HepG2 (cell line): ENCODE results near the gene RAD52. TPM values are rescaled to one million over a fixed set of nuclear protein-coding genes. Genes with fewer than 3 reads are reported as not detected.

Source experiments
- ETV6 ChIP-seq: sonication (generic); formaldehyde crosslinking; conservative IDR thresholded peaks from 2 replicates; pipeline ENCODE4 v1.4.0; 2020; ENCODE audit warnings: missing genetic modification reagents
- PAXIP1 ChIP-seq: sonication (generic); formaldehyde crosslinking; conservative IDR thresholded peaks from 2 replicates; pipeline ENCODE4 v1.4.0; 2020; ENCODE audit warnings: mild to moderate bottlenecking, missing genetic modification reagents, moderate library complexity
- TAF15 ChIP-seq: fragments of 200-400 bp; formaldehyde crosslinking; IDR thresholded peaks from one replicate; pipeline ENCODE4 v1.6.1; 2018; ENCODE audit warnings: mild to moderate bottlenecking, low read depth, low read length; ENCODE audit not compliant: poor library complexity, severe bottlenecking
- ZSCAN20 ChIP-seq: sonication (generic); formaldehyde crosslinking; IDR thresholded peaks from 2 replicates; pipeline ENCODE4 v1.4.0; 2020; ENCODE audit warnings: missing genetic modification reagents, mild to moderate bottlenecking, borderline replicate concordance
- polyA plus RNA-seq, 8 experiments: library from polyadenylated mRNA; depleted of rRNA in 3 of 8; stranded (reverse) in 7 of 8; unstranded in 1 of 8; fragments of >200 nt; fragmentation: Illumina TruSeq in 4 of 8; extraction: Trizol in 4 of 8; gene quantifications; 2 replicates each; pipeline versions ENCODE4 v1.2.1 to v1.2.3, GENCODE V29; 2011 to 2016; ENCODE audit warnings: low read depth in 4 of 8, missing spikeins in 1 of 8, mixed read lengths in 1 of 8; ENCODE audit not compliant: insufficient read depth in 1 of 8
- total RNA-seq, 5 experiments: library from RNA; depleted of rRNA; stranded (reverse); fragments of >200 nt; fragmentation: Illumina TruSeq; extraction: Trizol; gene quantifications; 2 replicates each; pipeline ENCODE4 v1.2.3, GENCODE V29; 2016; ENCODE audit warnings: low read depth in 1 of 5
- TF ChIP-seq, protein P1 (sequence below): sonication (generic); formaldehyde crosslinking; IDR thresholded peaks from 2 replicates; pipeline ENCODE4 v1.8.0; 2022; ENCODE audit warnings: missing genetic modification reagents, low read depth, mild to moderate bottlenecking, borderline replicate concordance
- TF ChIP-seq, protein P2 (sequence below): sonication (generic); formaldehyde crosslinking; IDR thresholded peaks from 2 replicates; pipeline ENCODE4 v1.9.0; 2021; ENCODE audit warnings: missing genetic modification reagents, borderline replicate concordance

RAD52 gene
- total and polyA plus RNA-seq, 2 of the 13 experiments (the other 11 are each of a cell fraction or from before 2014, with no cell fraction given) = 14.3 to 19.9 TPM

GRCh38 chr12:931060-931459, 18.4 kb downstream of the RAD52 start (continued):
- TF ChIP-seq PAXIP1 (no peak), ETV6 (CRISPR knock-in tag) (no peak), TAF15 (no peak), ZSCAN20 (CRISPR knock-in tag) (no peak)
- TF ChIP-seq, protein P1, sequence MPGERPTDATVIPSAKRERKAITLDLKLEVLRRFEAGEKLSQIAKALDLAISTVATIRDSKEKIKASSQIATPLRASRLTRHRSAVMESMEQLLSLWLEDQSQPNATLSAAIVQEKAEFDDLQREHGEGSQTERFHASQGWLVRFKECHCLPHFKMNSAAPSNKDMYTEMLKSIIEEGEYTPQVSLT (CRISPR knock-in tag) = no peak
- TF ChIP-seq, protein P2, sequence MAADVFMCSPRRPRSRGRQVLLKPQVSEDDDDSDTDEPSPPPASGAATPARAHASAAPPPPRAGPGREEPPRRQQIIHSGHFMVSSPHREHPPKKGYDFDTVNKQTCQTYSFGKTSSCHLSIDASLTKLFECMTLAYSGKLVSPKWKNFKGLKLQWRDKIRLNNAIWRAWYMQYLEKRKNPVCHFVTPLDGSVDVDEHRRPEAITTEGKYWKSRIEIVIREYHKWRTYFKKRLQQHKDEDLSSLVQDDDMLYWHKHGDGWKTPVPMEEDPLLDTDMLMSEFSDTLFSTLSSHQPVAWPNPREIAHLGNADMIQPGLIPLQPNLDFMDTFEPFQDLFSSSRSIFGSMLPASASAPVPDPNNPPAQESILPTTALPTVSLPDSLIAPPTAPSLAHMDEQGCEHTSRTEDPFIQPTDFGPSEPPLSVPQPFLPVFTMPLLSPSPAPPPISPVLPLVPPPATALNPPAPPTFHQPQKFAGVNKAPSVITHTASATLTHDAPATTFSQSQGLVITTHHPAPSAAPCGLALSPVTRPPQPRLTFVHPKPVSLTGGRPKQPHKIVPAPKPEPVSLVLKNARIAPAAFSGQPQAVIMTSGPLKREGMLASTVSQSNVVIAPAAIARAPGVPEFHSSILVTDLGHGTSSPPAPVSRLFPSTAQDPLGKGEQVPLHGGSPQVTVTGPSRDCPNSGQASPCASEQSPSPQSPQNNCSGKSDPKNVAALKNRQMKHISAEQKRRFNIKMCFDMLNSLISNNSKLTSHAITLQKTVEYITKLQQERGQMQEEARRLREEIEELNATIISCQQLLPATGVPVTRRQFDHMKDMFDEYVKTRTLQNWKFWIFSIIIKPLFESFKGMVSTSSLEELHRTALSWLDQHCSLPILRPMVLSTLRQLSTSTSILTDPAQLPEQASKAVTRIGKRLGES (CRISPR knock-in tag) = no peak
- TF ChIP-seq, all 625 proteins: peak for 0
